ENCODE results near the gene GNG11.

DNA sequence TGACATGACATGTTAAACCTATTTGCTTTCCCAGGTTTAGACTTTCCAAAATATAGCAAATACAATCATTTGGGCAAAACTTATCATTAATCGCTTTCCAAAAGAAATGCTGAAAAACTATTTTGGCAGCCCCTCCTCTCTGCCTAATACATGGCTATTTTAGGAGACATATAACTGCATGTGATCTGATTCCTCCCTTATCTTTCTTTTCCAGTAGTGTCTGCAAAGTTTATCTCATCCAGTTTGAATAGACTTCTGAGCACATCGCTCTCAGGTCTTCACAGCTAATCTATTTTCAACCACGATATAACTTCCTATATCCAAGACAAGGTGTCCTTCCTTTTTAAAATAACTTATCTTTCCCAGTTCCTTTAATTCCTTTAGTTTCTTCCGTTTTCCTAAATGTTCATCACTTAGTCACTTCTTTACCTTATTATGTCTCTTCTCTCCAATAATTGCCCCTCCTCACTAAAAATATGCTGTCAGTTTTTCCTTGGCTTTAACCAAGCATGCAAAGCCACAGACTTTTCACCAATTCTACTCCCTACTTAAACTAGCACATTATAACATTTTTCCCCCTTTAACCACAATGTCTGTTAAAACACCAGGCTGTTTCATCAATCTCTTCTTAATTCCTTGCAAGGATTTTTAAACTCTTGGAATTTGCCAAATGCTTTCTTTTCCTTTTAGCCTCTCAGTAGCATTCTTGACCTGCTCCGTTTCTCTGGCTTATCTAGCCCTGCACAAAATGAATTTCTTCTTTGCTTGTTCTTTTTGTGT lies 24.4 kb downstream of the GNG11 start:
- TF ChIP-seq, protein P1, sequence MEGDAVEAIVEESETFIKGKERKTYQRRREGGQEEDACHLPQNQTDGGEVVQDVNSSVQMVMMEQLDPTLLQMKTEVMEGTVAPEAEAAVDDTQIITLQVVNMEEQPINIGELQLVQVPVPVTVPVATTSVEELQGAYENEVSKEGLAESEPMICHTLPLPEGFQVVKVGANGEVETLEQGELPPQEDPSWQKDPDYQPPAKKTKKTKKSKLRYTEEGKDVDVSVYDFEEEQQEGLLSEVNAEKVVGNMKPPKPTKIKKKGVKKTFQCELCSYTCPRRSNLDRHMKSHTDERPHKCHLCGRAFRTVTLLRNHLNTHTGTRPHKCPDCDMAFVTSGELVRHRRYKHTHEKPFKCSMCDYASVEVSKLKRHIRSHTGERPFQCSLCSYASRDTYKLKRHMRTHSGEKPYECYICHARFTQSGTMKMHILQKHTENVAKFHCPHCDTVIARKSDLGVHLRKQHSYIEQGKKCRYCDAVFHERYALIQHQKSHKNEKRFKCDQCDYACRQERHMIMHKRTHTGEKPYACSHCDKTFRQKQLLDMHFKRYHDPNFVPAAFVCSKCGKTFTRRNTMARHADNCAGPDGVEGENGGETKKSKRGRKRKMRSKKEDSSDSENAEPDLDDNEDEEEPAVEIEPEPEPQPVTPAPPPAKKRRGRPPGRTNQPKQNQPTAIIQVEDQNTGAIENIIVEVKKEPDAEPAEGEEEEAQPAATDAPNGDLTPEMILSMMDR (IDR thresholded peaks at IDR 0.05 in 2 of 3, conservative IDR thresholded peaks at IDR 0.05 in 1 of 3; ENCODE audit: borderline replicate concordance in 1 of 3, insufficient read depth in 1 of 3, low read depth in 2 of 3, low read length in 2 of 3), result no peak
- TF ChIP-seq YY1 (IDR thresholded peaks at IDR 0.05; ENCODE audit: extremely low read depth, insufficient replicate concordance, low read depth, low read length) (no peak), RAD21 (IDR thresholded peaks at IDR 0.05; ENCODE audit: low read depth) (no peak)

All from HCT116 (cell line).